ENCODE data around the gene AGBL2. TPM values are rescaled to one million over a fixed set of nuclear protein-coding genes. Genes with fewer than 3 reads are reported as not detected.

Gene AGBL2
- total RNA-seq, 2 experiments from 2014 or later: 2.0 to 8.4 TPM

DNA sequence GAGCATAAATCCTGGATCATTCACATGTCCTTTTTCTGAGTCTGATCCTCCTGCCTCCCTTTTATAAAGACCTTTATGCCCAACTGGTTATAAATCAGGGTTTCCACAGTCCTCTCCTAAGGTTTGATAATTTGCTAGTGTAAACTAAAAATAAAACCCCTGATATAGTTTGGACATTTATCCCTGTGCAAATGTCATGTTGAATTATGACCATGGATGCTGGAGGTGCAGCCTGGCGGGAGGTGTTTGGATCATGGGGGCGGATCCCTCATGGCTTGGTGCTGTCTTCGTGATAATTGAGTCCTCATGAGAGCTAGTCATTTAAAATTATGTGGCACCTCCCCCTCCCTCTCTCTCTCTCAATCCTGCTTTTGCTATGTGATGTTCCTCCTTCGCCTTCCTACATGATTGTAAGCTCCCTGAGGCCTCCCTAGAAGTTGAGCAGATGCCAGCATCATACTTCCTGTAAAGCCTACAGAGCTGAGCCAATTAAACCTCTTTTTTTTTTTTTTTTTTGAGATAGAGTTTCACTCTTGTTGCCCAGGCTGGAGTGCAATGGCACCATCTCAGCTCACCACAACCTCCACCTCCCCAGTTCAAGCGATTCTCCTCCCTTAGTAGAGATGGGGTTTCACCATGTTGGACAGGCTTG lies 63.2 kb downstream of the AGBL2 start:
- Histone ChIP-seq H3K9me2 (ENCODE audit: insufficient read depth, low read length) (no peaks in the 10 kb centered on the region), H3K4me3 (ENCODE audit: low read depth, low read length, poor library complexity, severe bottlenecking) (no peak overlapping the region), H3K9me3 (ENCODE audit: low read length) (0 out of 2 replicates have a peak, but pooled peaks cover 14% of the 10 kb centered on the region), H3K4me1 (ENCODE audit: insufficient read depth, low read length, poor library complexity, severe bottlenecking) (no peaks in the 10 kb centered on the region), H3K27ac (ENCODE audit: low read depth, low read length, poor library complexity, severe bottlenecking) (no peak overlapping the region), H3K79me2 (ENCODE audit: insufficient read depth, low read depth, low read length) (no peaks in the 10 kb centered on the region), H4K20me1 (ENCODE audit: insufficient read depth, low read length) (no peaks in the 10 kb centered on the region), H2AFZ (ENCODE audit: low read length) (no peak overlapping the region), H3K4me2 (ENCODE audit: low read length) (no peak overlapping the region), H3K36me3 (ENCODE audit: insufficient read depth, low read length) (no peaks in the 10 kb centered on the region)
- ChIA-PET CTCF (ENCODE audit: unreplicated experiment) (no interaction called here), POLR2A (no interaction called here)
- no peak for TF ChIP-seq EZH2phosphoT487 (IDR thresholded peaks at IDR 0.05; ENCODE audit: borderline replicate concordance, low read depth, low read length)
- TF ChIP-seq, protein P1, sequence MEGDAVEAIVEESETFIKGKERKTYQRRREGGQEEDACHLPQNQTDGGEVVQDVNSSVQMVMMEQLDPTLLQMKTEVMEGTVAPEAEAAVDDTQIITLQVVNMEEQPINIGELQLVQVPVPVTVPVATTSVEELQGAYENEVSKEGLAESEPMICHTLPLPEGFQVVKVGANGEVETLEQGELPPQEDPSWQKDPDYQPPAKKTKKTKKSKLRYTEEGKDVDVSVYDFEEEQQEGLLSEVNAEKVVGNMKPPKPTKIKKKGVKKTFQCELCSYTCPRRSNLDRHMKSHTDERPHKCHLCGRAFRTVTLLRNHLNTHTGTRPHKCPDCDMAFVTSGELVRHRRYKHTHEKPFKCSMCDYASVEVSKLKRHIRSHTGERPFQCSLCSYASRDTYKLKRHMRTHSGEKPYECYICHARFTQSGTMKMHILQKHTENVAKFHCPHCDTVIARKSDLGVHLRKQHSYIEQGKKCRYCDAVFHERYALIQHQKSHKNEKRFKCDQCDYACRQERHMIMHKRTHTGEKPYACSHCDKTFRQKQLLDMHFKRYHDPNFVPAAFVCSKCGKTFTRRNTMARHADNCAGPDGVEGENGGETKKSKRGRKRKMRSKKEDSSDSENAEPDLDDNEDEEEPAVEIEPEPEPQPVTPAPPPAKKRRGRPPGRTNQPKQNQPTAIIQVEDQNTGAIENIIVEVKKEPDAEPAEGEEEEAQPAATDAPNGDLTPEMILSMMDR (conservative IDR thresholded peaks at IDR 0.05; ENCODE audit: low read length): no peak
- intact Hi-C loops (cut with micrococcal nuclease; ENCODE audit: unreplicated experiment): no loop called here
- BruUV-seq (replicated peaks): no TSS peak
- no peak for DNase-seq (ENCODE audit: low spot score)

DNA sequence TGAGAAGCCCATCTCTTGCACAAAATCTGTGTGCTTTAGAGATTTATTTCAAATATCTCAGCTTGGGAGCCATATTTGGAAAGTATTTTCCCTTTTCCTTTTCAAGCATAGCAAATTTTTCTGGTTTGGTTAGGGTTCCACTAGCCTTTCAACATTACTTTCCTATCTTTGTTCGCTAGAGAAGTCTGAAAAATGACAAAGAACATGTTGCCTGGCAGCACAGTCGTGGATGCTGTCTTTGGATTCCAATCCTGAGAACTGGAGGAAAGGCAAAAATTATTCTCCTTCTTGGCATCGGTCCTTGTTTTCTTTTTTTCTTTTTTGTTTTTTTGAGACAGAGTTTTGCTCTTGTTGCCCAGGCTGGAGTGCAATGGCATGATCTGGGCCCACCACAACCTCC lies 65.9 kb downstream of the AGBL2 start:
- no peak overlapping the region for H3K27ac ChIP-seq (ENCODE audit: low read depth, low read length, poor library complexity, severe bottlenecking)
- no peak overlapping the region for H3K4me3 ChIP-seq (ENCODE audit: low read depth, low read length, poor library complexity, severe bottlenecking)
- no peaks in the 10 kb centered on the region for H3K79me2 ChIP-seq (ENCODE audit: insufficient read depth, low read depth, low read length)
- H3K9me2 ChIP-seq (ENCODE audit: insufficient read depth, low read length): no peaks in the 10 kb centered on the region
- TF ChIP-seq EZH2phosphoT487 (IDR thresholded peaks at IDR 0.05; ENCODE audit: borderline replicate concordance, low read depth, low read length): no peak
- TF ChIP-seq, protein P1 (conservative IDR thresholded peaks at IDR 0.05; ENCODE audit: low read length): no peak
- H3K9me3 ChIP-seq (ENCODE audit: low read length): 0 out of 2 replicates have a peak, but pooled peaks cover 14% of the 10 kb centered on the region
- no peaks in the 10 kb centered on the region for H4K20me1 ChIP-seq (ENCODE audit: insufficient read depth, low read length)
- no peaks in the 10 kb centered on the region for H3K4me1 ChIP-seq (ENCODE audit: insufficient read depth, low read length, poor library complexity, severe bottlenecking)
- H3K4me2 ChIP-seq (ENCODE audit: low read length): no peak overlapping the region
- no peak overlapping the region for H2AFZ ChIP-seq (ENCODE audit: low read length)
- H3K36me3 ChIP-seq (ENCODE audit: insufficient read depth, low read length): no peaks in the 10 kb centered on the region
- no peak for DNase-seq (ENCODE audit: low spot score)
- BruUV-seq (replicated peaks): no TSS peak
- intact Hi-C loops (cut with micrococcal nuclease; ENCODE audit: unreplicated experiment): loop anchor here (10.0 kb wide), 1 partner anchor 466 kb away; no protein-coding TSS in a partner anchor
- POLR2A ChIA-PET: interaction anchor here (1.1 kb wide), 1 partner anchor 15 kb away, joined by 4 read pairs; no protein-coding TSS in a partner anchor
- CTCF ChIA-PET (ENCODE audit: unreplicated experiment): no interaction called here

DNA sequence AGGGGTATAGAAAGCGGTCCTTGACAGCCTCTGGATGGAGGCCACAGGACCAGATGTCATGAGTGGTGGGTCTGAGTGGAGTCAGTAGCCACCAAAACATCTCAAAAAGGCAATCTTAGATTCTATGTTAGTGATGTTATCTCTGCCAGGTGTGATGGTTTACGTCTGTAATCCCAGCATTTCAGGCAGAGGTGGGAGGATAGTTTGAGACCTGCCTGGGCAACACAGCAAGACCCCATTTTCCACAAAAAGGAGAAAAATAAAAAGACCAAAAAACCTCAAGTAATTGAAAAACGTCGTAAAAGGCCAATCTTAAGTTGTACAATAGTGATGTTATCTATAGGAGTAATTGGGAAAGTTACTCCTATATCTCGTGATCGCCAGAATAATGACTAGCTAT lies 69.2 kb downstream of the AGBL2 start:
- no TSS peak for BruUV-seq (replicated peaks)
- DNase-seq (ENCODE audit: low spot score): no peak
- Histone ChIP-seq H3K9me2 (ENCODE audit: insufficient read depth, low read length) (no peaks in the 10 kb centered on the region), H3K4me3 (ENCODE audit: low read depth, low read length, poor library complexity, severe bottlenecking) (no peak overlapping the region), H3K36me3 (ENCODE audit: insufficient read depth, low read length) (no peaks in the 10 kb centered on the region), H3K79me2 (ENCODE audit: insufficient read depth, low read depth, low read length) (peaks cover 11% of the 10 kb centered on the region), H3K27ac (ENCODE audit: low read depth, low read length, poor library complexity, severe bottlenecking) (no peak overlapping the region), H3K4me2 (ENCODE audit: low read length) (no peak overlapping the region), H3K4me1 (ENCODE audit: insufficient read depth, low read length, poor library complexity, severe bottlenecking) (peaks cover 14% of the 10 kb centered on the region), H2AFZ (ENCODE audit: low read length) (no peak overlapping the region), H4K20me1 (ENCODE audit: insufficient read depth, low read length) (no peaks in the 10 kb centered on the region), H3K9me3 (ENCODE audit: low read length) (no peaks in the 10 kb centered on the region)
- no peak for TF ChIP-seq EZH2phosphoT487 (IDR thresholded peaks at IDR 0.05; ENCODE audit: borderline replicate concordance, low read depth, low read length)
- TF ChIP-seq, protein P1 (conservative IDR thresholded peaks at IDR 0.05; ENCODE audit: low read length): no peak
- intact Hi-C loops (cut with micrococcal nuclease; ENCODE audit: unreplicated experiment): loop anchor here (10.0 kb wide), 1 partner anchor 469 kb away; no protein-coding TSS in a partner anchor
- ChIA-PET POLR2A (interaction anchor here (1.2 kb wide), 1 partner anchor 574 kb away, joined by 3 read pairs; no protein-coding TSS in a partner anchor), CTCF (ENCODE audit: unreplicated experiment) (no interaction called here)
